HG03520 (cell line): Measurements from ENCODE around the gene THSD7A.

Experiments used
- ATAC-seq: cut with Tn5 transposase; IDR thresholded peaks from one replicate; pipeline ENCODE4 v1.9.1; 2021; ENCODE audit warnings: mild to moderate bottlenecking, moderate library complexity; ENCODE audit not compliant: unreplicated experiment

The THSD7A gene

GRCh38 chr7:11751315-11751714, 80.7 kb downstream of the THSD7A start:
- no peak for ATAC-seq

- ATAC-seq: no peak
These were observed 81.8 kb downstream of the THSD7A start for GRCh38 chr7:11750191-11750590.

- ATAC-seq: no peak
These were observed 82.4 kb downstream of the THSD7A start for GRCh38 chr7:11749629-11750028.

DNA sequence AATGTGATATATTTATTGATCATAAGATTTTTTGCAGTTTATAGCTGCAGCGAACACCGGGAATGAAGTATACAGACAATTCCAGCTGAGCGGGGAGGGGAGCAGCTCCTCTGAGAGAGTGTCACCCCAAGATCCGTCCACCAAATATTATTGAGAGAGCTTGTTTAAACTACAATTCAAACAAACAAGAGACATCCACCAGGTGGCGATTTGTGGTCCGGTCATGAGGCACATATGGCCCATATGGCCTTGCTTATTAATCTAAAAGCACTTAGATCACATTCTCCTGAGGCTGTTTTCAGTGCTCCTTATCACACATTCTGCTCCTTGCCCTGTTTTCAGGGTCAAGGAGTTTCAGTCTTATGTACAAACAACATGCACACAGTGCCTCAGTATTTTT, 83.1 kb downstream of the THSD7A start:
- ATAC-seq: no peak

DNA sequence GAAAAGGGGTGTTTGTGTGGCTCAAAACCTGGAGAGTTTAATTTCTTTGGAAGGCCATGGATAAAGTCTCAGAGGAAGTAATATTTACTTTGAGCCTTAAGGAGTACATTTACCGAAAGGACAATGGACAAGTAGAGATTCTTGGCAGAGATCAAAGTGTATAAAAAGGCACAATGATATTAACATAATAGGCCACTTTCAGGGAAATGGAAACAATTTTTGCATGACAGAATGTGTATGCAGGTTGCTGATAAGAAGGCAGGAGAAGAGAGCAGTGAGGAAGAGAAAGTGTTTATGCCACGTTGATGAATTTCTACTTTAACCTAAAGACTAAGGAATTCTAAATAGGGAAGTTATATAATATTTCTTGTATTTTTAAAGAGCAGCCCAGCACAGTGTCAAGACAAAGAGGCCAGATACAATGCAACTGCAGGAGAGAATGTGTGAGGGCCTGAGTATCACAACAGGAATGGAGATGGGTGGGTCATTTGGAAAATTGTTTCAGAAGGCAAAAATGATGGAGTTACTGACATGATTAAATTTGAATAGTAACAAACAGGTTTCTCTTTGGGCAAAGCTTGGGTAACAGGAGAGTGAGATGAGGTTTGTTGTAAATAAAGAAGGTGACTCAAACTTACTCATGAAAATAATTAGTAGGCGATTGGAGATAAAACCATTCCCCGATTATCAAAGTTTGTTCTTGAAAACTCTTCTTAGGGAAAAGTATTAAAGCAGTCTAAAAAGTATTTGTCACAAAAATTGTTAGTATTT, 84.1 kb downstream of the THSD7A start:
- no peak for ATAC-seq

- ATAC-seq: no peak
These were observed 85.4 kb downstream of the THSD7A start for GRCh38 chr7:11746591-11746990.

GRCh38 chr7:11743548-11743947, 88.5 kb downstream of the THSD7A start:
- no peak for ATAC-seq

- no peak for ATAC-seq
These were observed 89.0 kb downstream of the THSD7A start for GRCh38 chr7:11743016-11743415.

- ATAC-seq: no peak
These were observed 89.5 kb downstream of the THSD7A start for GRCh38 chr7:11742496-11742895.

- ATAC-seq: no peak
These were observed 94.3 kb downstream of the THSD7A start for GRCh38 chr7:11737723-11738122.

- ATAC-seq: no peak
These were observed 99.8 kb downstream of the THSD7A start for GRCh38 chr7:11732207-11732606.

DNA sequence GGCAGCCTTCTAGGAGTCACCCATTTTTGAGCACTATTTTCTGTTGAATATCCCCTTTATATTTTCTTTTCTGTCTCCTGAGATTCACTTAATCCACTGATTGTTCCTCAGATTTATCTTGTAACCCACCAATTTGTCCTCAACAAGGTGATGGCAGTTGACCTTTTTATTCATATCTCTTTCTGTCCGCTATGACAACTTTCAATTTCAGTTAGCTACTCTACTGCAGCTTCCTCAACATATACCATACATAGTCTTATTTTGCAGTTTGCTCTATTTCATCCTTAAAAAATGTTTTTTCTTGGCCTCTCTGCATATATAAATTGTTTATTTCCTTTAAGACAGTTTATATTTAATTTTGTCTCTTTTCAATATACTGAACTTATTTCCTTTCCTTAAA, 101.3 kb downstream of the THSD7A start:
- ATAC-seq: no peak

- no peak for ATAC-seq
These were observed 104.1 kb downstream of the THSD7A start for GRCh38 chr7:11727864-11728263.

- no peak for ATAC-seq
These were observed 105.2 kb downstream of the THSD7A start for GRCh38 chr7:11726794-11727155.

DNA sequence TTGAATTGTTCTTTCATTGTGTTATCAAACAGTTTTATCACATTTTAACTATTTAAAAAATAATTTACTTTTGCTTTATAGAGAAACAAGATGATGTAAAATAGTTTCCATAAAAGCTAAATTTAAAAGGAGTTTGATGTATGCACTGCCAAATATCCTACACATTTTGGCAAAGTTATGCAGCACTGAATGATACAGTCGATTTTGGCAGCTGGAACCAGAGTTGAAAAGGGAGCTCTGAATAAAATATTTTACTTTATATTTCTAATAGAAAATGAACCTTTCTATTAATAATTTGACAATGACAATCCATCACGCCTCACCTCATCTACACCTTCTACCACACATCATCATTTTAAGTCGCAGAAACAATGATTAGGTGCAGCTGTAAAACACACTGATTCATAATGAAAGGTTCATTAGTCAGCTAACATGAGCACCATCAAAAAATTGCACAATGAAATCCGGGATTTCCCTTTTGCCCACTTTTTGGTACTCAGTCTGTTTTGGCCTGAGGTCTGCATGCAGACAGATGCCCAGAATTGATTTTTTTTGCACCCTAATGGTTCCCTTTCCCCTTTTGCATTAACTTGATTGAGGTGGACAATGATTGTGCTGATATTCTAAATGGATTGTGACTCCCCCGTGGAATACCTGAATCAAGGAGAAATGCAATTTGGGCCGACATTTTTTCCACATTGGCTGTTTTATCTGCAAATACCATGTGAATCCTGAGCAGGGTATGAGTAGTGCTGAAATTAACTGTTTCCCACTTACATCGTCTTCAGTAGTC, 105.8 kb downstream of the THSD7A start:
- no peak for ATAC-seq

- no peak for ATAC-seq
These were observed 115.8 kb downstream of the THSD7A start for GRCh38 chr7:11716185-11716584.

GRCh38 chr7:11714676-11715075, 117.3 kb downstream of the THSD7A start:
- ATAC-seq: no peak

GRCh38 chr7:11714205-11714604, 117.8 kb downstream of the THSD7A start:
- ATAC-seq: no peak

DNA sequence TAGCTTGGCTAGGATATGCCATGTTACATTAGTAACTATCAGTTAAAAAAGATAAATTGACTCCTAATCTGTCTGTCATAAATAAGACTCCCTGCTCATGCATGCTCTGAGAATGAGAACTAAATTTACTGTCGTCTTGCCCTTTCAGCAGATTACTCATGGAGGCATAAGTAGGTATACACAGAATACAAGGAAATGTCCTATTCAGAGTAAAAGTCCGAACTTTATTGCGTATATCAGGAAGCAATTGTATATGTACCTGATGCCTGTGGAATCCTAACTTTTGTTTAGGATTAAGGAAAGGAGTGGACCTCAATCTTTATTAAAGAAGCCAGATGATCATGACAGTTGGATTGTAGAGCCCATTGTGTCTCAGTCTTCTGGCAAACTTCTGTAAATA, 118.6 kb downstream of the THSD7A start:
- ATAC-seq: no peak

DNA sequence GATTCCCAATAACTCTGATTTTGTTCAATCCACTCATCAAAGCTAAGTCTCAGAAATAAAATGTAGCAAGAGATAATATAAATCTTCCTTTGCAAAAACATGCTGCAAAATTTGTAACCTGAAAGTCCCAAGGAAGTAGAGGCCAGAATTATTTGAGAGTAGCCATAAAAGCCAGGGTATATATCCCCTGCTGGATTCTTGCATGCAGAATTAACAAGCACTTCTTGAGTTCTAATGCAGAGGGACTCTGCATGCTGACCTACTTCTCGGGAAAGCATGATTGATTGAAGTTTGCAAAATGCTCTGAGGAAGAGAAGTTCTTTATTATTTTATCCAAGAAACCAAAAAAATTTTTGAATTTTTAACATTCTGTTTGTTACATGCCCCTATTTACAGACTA, 121.6 kb downstream of the THSD7A start:
- no peak for ATAC-seq

- no peak for ATAC-seq
These were observed 122.8 kb downstream of the THSD7A start for GRCh38 chr7:11709196-11709595.

GRCh38 chr7:11707606-11708193, 124.3 kb downstream of the THSD7A start:
- no peak for ATAC-seq
